ENCODE measurements around the gene LRRC74B.

- TF ChIP-seq CTCF (conservative IDR thresholded peaks at IDR 0.05; ENCODE audit: low read depth in 2 of 2): no peak
- no peak for TF ChIP-seq POLR2AphosphoS5 (IDR thresholded peaks at IDR 0.05; ENCODE audit: low read depth)
- TF ChIP-seq EZH2 (IDR thresholded peaks at IDR 0.05; ENCODE audit: low read depth, unreplicated experiment): no peak
- no peak for TF ChIP-seq REST (IDR thresholded peaks at IDR 0.05; ENCODE audit: unreplicated experiment)
- no peak for TF ChIP-seq CREB1 (CRISPR knock-in tag; IDR thresholded peaks at IDR 0.05; ENCODE audit: low read depth)
- TF ChIP-seq EZH2phosphoT487 (IDR thresholded peaks at IDR 0.05; ENCODE audit: unreplicated experiment): no peak
- no peak for TF ChIP-seq STAT1 (IDR thresholded peaks at IDR 0.05; ENCODE audit: unreplicated experiment)
- TF ChIP-seq JUNB (IDR thresholded peaks at IDR 0.05; ENCODE audit: unreplicated experiment): no peak
- no peak for TF ChIP-seq ZNF114 (CRISPR knock-in tag; IDR thresholded peaks at IDR 0.05)
- no peak for TF ChIP-seq NANOG (IDR thresholded peaks at IDR 0.05; ENCODE audit: borderline replicate concordance)
- TF ChIP-seq ETS1 (IDR thresholded peaks at IDR 0.05): no peak
- no peak for TF ChIP-seq ZNF331 (CRISPR knock-in tag; IDR thresholded peaks at IDR 0.05; ENCODE audit: low read depth)
Measured at GRCh38 chr22:21100149-21101032, 54.6 kb downstream of the LRRC74B start.
